Measurements from ENCODE around the gene TOMM22. TPM values are rescaled to one million over a fixed set of nuclear protein-coding genes. Genes with fewer than 3 reads are reported as not detected.

TOMM22 gene
- total RNA-seq, 1 donor from 2014 or later: 63.7 TPM

DNA sequence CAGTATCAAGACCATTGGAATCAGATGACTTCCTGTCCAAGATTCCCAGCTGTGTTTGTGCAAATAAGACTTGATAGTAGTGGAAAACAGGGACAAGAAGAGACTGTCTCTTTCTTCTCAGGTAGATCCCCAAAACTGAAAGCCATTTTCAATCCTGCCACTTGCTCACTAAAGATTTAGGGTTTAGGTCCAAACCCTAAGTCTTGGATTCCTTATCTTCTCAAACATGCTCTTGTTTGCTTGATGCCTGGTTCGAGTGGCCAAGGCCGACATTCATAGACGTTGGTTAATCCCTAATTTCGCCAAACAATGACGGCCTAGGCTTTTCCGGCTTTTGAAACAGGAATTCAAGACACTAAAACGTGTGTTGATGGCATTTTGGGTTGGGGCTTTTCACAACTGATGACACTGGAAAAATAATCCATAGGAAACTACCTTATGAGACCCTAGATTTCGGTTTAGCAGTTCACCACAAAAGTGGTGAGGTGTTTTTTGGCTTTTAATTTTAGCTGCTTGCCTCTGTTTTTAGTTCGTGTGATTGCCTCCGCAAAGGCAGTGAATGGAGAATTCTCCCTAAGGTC lies 23.0 kb downstream of the TOMM22 start:
- peaks cover 1 to 2% (median 2%) of the 10 kb centered on the region in 3 donors for H3K36me3 ChIP-seq (ENCODE audit: control insufficient read depth in 3 of 3, insufficient read depth in 3 of 3, low read length in 3 of 3)
- H3K9ac ChIP-seq (ENCODE audit: low read depth in 1 of 3, low read length in 3 of 3): peak overlapping the region; percentile 61 to 81 (median 76)
- H3K27ac ChIP-seq (ENCODE audit: low read depth, low read length): peak overlapping the region; percentile 94
- peak overlapping the region; percentile 60 to 85 (median 79) for H3K4me3 ChIP-seq (ENCODE audit: low read length in 3 of 3)
- peaks cover 34 to 48% (median 38%) of the 10 kb centered on the region in 3 donors for H3K4me1 ChIP-seq (ENCODE audit: control insufficient read depth in 3 of 3, insufficient read depth in 3 of 3, low read length in 3 of 3)
- H3K27me3 ChIP-seq (ENCODE audit: control insufficient read depth in 3 of 3, insufficient read depth in 3 of 3, low read length in 3 of 3): no peaks in the 10 kb centered on the region
- no peaks in the 10 kb centered on the region for H3K9me3 ChIP-seq (ENCODE audit: control insufficient read depth in 3 of 3, low read length in 3 of 3)

DNA sequence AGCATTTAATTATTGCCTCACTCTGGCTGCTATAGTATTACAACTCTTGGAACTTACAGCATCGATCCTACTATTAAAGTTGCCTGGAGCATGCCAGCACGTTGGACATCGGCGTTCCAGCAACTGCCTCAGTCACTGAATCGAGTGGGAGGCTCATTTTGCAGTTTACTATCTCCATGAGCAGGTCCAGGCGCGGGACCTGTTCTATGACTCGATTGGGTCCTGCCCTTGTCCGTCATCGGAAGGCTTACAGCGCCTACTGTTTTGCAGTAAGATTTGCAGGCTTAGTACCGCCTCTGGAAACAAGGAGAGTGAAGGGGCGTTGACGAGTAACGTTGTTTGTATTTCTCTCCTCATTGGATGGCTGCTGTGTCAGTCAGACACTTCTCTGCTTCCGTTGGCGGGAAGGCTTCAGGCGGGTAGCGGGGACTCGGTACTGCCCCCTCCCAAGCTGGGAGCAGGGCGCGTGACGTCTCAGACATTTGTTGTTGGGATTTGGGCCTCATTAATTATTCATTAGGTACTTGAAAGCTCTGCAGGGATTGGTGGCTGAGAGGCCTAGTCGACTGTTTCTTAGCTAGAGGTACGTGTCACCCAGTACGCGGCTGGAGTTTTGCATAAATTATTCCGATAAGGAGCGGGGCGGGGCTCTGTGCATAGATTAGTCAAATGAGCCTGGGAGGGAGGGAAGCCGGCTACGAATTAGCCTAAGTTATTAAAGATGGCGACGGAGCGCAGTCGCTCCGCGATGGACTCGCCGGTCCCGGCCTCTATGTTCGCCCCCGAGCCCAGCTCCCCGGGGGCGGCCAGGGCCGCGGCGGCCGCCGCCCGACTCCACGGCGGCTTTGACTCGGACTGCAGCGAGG lies 23.7 kb downstream of the TOMM22 start, which contains the start of gene GTPBP1:
GTPBP1 (plus strand) TSS at position 710 of the 866 bp plus-strand sequence; CDS start at position 722, 12 bp downstream.
- Histone ChIP-seq H3K36me3 (ENCODE audit: control insufficient read depth in 3 of 3, insufficient read depth in 3 of 3, low read length in 3 of 3) (peaks cover 2 to 6% (median 4%) of the 10 kb centered on the region in 3 donors), H3K27ac (ENCODE audit: low read depth, low read length) (peak within 1 kb of the TSS; percentile 94), H3K4me3 (ENCODE audit: low read length in 3 of 3) (peak within 1 kb of the TSS; percentile 83 to 90 (median 85)), H3K27me3 (ENCODE audit: control insufficient read depth in 3 of 3, insufficient read depth in 3 of 3, low read length in 3 of 3) (no peaks in the 10 kb centered on the region), H3K9me3 (ENCODE audit: control insufficient read depth in 3 of 3, low read length in 3 of 3) (no peaks in the 10 kb centered on the region), H3K4me1 (ENCODE audit: control insufficient read depth in 3 of 3, insufficient read depth in 3 of 3, low read length in 3 of 3) (peaks cover 33 to 47% (median 35%) of the 10 kb centered on the region in 3 donors), H3K9ac (ENCODE audit: low read depth in 1 of 3, low read length in 3 of 3) (peak within 1 kb of the TSS; percentile 79 to 89 (median 88))

DNA sequence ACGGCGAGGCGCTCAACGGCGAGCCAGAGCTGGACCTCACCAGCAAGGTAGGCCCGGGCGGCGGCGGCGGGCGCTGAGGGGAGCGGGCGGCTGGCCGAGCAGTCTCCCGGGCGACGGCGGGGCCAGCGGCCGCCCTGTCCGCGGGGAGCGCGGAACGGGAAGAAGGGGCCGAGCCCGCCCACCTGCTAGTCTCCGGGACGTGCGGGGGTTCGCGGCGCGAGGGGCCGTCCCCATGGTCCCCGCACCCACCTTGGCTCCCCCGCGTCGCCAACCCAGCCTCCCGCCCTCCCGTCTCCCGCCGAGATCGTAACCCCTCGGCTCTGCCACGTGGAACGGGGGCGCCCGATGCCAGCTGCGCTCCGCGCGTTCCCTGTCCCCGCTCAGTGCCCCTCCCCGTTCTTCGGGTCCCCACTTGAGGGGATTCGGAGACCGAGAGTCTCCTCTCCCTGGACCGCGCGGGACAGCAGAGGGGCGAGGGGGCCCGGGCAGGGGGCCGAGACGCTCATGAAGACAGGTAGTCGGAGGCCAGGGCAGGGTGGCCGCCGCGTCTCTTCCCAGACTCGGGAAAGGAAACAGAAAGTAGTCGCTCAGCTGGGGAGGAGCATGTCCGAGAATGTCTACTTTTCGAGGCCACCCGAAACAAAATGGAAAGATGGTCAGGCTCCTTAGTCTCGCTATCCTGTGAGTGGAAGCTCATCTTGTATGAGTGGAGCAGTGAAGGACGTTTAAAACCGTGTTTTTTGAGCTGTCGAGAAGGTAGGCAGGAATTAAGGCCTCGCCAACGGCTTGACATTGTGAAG lies 24.5 kb downstream of the TOMM22 start:
- peaks cover 32 to 42% (median 34%) of the 10 kb centered on the region in 3 donors for H3K4me1 ChIP-seq (ENCODE audit: control insufficient read depth in 3 of 3, insufficient read depth in 3 of 3, low read length in 3 of 3)
- H3K4me3 ChIP-seq (ENCODE audit: low read length in 3 of 3): peak overlapping the region; percentile 83 to 90 (median 83)
- H3K27me3 ChIP-seq (ENCODE audit: control insufficient read depth in 3 of 3, insufficient read depth in 3 of 3, low read length in 3 of 3): no peaks in the 10 kb centered on the region
- peaks cover 2 to 8% (median 6%) of the 10 kb centered on the region in 3 donors for H3K36me3 ChIP-seq (ENCODE audit: control insufficient read depth in 3 of 3, insufficient read depth in 3 of 3, low read length in 3 of 3)
- H3K9ac ChIP-seq (ENCODE audit: low read depth in 1 of 3, low read length in 3 of 3): peak overlapping the region; percentile 79 to 89 (median 88)
- no peaks in the 10 kb centered on the region for H3K9me3 ChIP-seq (ENCODE audit: control insufficient read depth in 3 of 3, low read length in 3 of 3)
- peak overlapping the region; percentile 94 for H3K27ac ChIP-seq (ENCODE audit: low read depth, low read length)

DNA sequence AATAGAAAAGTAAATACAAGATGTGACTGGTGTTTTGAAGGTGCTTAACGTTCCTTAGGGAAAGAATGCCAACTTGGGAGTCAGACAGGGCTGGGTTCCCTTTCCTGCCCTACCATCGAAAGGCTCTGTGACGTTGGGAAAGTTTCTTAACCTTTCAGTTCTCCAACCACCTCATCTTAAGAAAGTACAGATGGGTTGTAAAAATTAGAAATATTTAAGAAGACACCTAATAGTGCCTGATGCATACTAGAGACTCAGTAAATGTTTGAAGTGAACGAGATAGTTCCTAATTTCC lies 25.1 kb downstream of the TOMM22 start:
- Histone ChIP-seq H3K4me3 (ENCODE audit: low read length in 3 of 3) (peak overlapping the region; percentile 83 to 90 (median 83)), H3K27ac (ENCODE audit: low read depth, low read length) (peak overlapping the region; percentile 94), H3K36me3 (ENCODE audit: control insufficient read depth in 3 of 3, insufficient read depth in 3 of 3, low read length in 3 of 3) (peaks cover 2 to 8% (median 6%) of the 10 kb centered on the region in 3 donors), H3K9ac (ENCODE audit: low read depth in 1 of 3, low read length in 3 of 3) (peak overlapping the region; percentile 79 to 89 (median 88)), H3K9me3 (ENCODE audit: control insufficient read depth in 3 of 3, low read length in 3 of 3) (no peaks in the 10 kb centered on the region), H3K4me1 (ENCODE audit: control insufficient read depth in 3 of 3, insufficient read depth in 3 of 3, low read length in 3 of 3) (peaks cover 28 to 38% (median 31%) of the 10 kb centered on the region in 3 donors), H3K27me3 (ENCODE audit: control insufficient read depth in 3 of 3, insufficient read depth in 3 of 3, low read length in 3 of 3) (no peaks in the 10 kb centered on the region)

DNA sequence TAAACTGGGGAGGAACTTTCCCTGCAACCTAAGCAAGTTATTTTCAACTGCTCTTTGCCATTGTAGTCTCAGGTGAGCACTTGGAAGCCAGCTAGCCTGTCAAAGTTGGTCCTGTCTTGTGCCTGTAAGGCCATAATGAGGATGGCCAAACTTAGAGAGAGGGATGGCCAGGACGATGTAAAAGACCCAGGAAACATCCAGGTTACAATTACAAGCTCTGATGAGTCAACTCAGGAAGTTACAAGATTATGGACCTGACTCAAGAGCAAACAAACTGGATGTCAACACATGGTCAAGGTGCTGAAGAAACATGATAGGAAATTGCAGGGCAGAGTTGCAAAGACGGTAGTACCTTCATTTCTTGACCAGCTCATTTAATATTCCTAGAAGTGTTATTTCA lies 25.6 kb downstream of the TOMM22 start:
- H3K4me3 ChIP-seq (ENCODE audit: low read length in 3 of 3): peak overlapping the region; percentile 83 to 90 (median 83)
- no peaks in the 10 kb centered on the region for H3K9me3 ChIP-seq (ENCODE audit: control insufficient read depth in 3 of 3, low read length in 3 of 3)
- H3K27ac ChIP-seq (ENCODE audit: low read depth, low read length): no peak overlapping the region
- H3K9ac ChIP-seq (ENCODE audit: low read depth in 1 of 3, low read length in 3 of 3): peak overlapping the region in 2 of 3 donors; percentile 79 to 89
- H3K27me3 ChIP-seq (ENCODE audit: control insufficient read depth in 3 of 3, insufficient read depth in 3 of 3, low read length in 3 of 3): no peaks in the 10 kb centered on the region
- peaks cover 2 to 8% (median 6%) of the 10 kb centered on the region in 3 donors for H3K36me3 ChIP-seq (ENCODE audit: control insufficient read depth in 3 of 3, insufficient read depth in 3 of 3, low read length in 3 of 3)
- H3K4me1 ChIP-seq (ENCODE audit: control insufficient read depth in 3 of 3, insufficient read depth in 3 of 3, low read length in 3 of 3): peaks cover 32 to 42% (median 34%) of the 10 kb centered on the region in 3 donors

DNA sequence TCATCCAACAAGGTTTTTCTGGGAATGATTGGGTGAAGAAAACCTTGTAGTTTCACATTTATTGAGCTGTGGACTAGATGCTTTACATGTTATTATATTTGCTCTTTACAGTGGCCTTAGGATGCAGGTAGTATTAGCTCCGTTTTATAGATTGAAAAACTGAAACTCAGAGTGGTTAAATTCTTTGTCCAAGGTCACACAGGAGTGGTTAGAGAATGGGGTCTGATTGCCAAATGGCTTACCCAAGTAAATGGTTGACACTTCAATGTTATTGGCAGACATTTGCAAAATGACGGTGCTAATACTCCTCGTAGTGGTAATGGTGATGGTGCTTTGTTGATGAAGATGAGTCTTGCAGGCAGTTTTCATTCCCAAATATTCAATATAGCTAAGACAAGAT lies 26.2 kb downstream of the TOMM22 start:
- Histone ChIP-seq H3K9ac (ENCODE audit: low read depth in 1 of 3, low read length in 3 of 3) (no peak overlapping the region), H3K27me3 (ENCODE audit: control insufficient read depth in 3 of 3, insufficient read depth in 3 of 3, low read length in 3 of 3) (no peaks in the 10 kb centered on the region), H3K4me1 (ENCODE audit: control insufficient read depth in 3 of 3, insufficient read depth in 3 of 3, low read length in 3 of 3) (peaks cover 39 to 49% (median 40%) of the 10 kb centered on the region in 3 donors), H3K9me3 (ENCODE audit: control insufficient read depth in 3 of 3, low read length in 3 of 3) (no peaks in the 10 kb centered on the region), H3K4me3 (ENCODE audit: low read length in 3 of 3) (no peak overlapping the region), H3K27ac (ENCODE audit: low read depth, low read length) (no peak overlapping the region), H3K36me3 (ENCODE audit: control insufficient read depth in 3 of 3, insufficient read depth in 3 of 3, low read length in 3 of 3) (peaks cover 2 to 12% (median 9%) of the 10 kb centered on the region in 3 donors)

DNA sequence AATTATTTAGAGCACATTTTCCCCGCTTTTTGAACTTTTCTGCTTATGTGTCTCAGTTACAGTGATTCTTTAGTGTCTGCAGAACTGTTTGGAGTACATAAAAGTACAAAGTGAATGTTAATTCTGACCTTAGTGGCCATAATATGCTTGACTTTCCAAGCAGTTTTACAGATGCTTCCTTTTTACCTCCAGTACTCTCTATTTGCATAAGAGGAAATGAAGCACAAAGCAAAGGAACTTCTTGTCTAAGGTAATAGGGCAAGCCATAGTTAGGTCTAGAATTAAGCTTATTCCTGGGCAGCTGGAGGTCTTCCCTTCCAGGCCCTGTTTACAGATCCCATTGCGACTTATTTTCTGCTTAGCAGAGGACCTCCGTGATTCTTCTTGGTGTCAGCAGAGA lies 27.5 kb downstream of the TOMM22 start:
- H3K4me1 ChIP-seq (ENCODE audit: control insufficient read depth in 3 of 3, insufficient read depth in 3 of 3, low read length in 3 of 3): peaks cover 45 to 61% (median 49%) of the 10 kb centered on the region in 3 donors
- peaks cover 2 to 12% (median 9%) of the 10 kb centered on the region in 3 donors for H3K36me3 ChIP-seq (ENCODE audit: control insufficient read depth in 3 of 3, insufficient read depth in 3 of 3, low read length in 3 of 3)
- H3K27ac ChIP-seq (ENCODE audit: low read depth, low read length): no peak overlapping the region
- no peaks in the 10 kb centered on the region for H3K9me3 ChIP-seq (ENCODE audit: control insufficient read depth in 3 of 3, low read length in 3 of 3)
- H3K9ac ChIP-seq (ENCODE audit: low read depth in 1 of 3, low read length in 3 of 3): no peak overlapping the region
- no peaks in the 10 kb centered on the region for H3K27me3 ChIP-seq (ENCODE audit: control insufficient read depth in 3 of 3, insufficient read depth in 3 of 3, low read length in 3 of 3)
- no peak overlapping the region for H3K4me3 ChIP-seq (ENCODE audit: low read length in 3 of 3)

DNA sequence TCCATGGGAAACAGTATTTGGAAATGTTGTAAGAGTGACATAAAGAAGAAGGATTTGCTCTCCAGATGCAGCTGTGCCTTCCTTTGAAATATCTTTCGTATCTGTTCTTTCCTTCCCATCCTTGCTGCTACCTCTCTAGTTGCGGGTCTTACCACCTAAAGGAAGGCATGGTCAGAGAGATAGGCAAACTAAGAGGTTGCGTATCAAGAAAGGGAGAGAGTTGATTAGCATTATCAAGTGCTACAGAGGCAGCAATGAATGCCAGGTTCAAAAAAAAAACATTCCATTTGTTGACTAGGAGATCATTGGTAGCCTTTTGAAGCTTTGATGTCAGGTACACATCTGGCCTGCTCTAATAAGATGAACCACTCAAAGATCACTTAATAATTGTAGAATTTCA lies 28.6 kb downstream of the TOMM22 start:
- Histone ChIP-seq H3K36me3 (ENCODE audit: control insufficient read depth in 3 of 3, insufficient read depth in 3 of 3, low read length in 3 of 3) (peaks cover 5 to 12% (median 9%) of the 10 kb centered on the region in 3 donors), H3K9ac (ENCODE audit: low read depth in 1 of 3, low read length in 3 of 3) (no peak overlapping the region), H3K27ac (ENCODE audit: low read depth, low read length) (no peak overlapping the region), H3K4me1 (ENCODE audit: control insufficient read depth in 3 of 3, insufficient read depth in 3 of 3, low read length in 3 of 3) (peaks cover 42 to 63% (median 53%) of the 10 kb centered on the region in 3 donors), H3K27me3 (ENCODE audit: control insufficient read depth in 3 of 3, insufficient read depth in 3 of 3, low read length in 3 of 3) (no peaks in the 10 kb centered on the region), H3K9me3 (ENCODE audit: control insufficient read depth in 3 of 3, low read length in 3 of 3) (no peaks in the 10 kb centered on the region), H3K4me3 (ENCODE audit: low read length in 3 of 3) (no peak overlapping the region)

DNA sequence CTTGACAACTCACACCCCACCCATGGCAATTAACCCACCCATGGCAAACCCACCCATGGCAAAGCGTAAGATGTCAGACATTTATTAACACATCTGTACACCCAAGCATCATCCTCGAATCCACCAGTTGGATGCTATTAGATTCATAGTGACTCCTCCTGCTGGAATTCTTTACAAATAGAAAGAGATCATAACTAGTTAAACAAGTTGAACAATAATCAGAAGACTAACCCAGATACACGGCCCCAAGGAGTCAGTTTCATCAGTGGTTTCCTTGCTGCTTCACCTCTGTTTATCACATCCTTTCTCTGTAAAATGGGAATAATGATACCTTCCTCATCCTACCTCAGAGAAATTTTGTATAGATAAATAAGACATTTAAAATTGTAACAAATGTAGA lies 29.1 kb downstream of the TOMM22 start:
- H3K9me3 ChIP-seq (ENCODE audit: control insufficient read depth in 3 of 3, low read length in 3 of 3): no peaks in the 10 kb centered on the region
- peaks cover 42 to 68% (median 57%) of the 10 kb centered on the region in 3 donors for H3K4me1 ChIP-seq (ENCODE audit: control insufficient read depth in 3 of 3, insufficient read depth in 3 of 3, low read length in 3 of 3)
- H3K27me3 ChIP-seq (ENCODE audit: control insufficient read depth in 3 of 3, insufficient read depth in 3 of 3, low read length in 3 of 3): no peaks in the 10 kb centered on the region
- no peak overlapping the region for H3K27ac ChIP-seq (ENCODE audit: low read depth, low read length)
- peaks cover 6 to 14% (median 11%) of the 10 kb centered on the region in 3 donors for H3K36me3 ChIP-seq (ENCODE audit: control insufficient read depth in 3 of 3, insufficient read depth in 3 of 3, low read length in 3 of 3)
- H3K9ac ChIP-seq (ENCODE audit: low read depth in 1 of 3, low read length in 3 of 3): no peak overlapping the region
- H3K4me3 ChIP-seq (ENCODE audit: low read length in 3 of 3): no peak overlapping the region
